DMS79 (cell line): ENCODE measurements around the gene GNS.
"Not testable (repeated sequence)": the region's sequence is repeated elsewhere in the genome, so short reads cannot be mapped to it uniquely, and the experiment has no call there.

Source experiments
- DNase-seq: peaks from one replicate; lab custom pipeline; 2025; lab: John Stamatoyannopoulos, UW

GNS gene

DNA sequence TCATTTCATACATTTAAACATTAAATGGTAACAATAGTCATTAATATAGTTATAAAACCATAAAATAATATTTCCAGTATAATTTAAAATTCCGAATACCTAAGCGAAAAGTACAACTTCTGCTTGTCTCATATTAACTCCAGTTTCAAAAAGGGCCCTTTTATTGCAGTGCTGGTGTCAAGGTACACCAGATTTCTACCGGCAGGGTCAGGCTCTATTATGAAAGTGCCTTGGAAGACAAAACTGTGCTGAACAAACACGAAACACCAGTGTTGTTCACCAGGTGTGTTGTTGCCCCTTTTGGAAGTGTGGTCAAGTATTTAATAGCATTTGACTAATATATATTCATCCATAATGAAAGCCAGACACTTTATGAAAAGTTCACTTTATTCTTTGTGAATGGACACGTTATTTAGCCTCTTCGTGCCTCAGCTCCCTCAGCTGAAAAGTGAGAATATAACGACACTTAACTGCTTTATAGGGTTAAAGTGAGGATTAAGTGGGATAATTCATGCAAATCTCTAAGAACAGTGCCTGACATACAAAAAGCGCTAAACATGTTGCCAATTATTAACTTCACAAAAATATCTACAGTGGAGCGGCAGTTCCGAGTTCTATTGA lies 20.3 kb upstream of the GNS start:
- DNase-seq, result no peak

DNA sequence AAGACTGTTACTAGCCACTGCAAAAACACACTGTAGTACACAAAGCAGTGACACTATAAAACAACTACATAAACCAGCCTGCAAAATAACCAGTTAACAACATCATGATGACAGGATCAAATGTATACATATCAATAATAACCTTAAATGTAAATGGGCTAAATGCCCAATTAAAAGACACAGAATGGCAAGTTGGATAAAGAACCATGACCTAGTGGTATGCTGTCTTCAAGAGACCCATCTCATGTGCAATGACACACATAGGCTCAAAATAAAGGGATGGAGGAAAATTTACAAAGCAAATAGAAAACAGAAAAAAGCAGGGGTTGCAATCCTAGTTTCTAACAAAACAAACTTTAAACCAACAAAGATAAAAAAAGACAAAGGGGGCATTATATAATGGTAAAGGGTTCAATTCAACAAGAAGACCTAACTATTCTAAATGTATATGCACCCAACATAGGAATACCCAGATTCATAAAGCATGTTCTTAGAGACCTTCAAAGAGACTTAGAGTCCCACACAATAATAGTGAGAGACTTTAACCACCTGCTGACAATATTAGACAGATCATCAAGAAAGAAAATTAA lies 16.0 kb upstream of the GNS start:
- DNase-seq, result not testable (repeated sequence)

DNA sequence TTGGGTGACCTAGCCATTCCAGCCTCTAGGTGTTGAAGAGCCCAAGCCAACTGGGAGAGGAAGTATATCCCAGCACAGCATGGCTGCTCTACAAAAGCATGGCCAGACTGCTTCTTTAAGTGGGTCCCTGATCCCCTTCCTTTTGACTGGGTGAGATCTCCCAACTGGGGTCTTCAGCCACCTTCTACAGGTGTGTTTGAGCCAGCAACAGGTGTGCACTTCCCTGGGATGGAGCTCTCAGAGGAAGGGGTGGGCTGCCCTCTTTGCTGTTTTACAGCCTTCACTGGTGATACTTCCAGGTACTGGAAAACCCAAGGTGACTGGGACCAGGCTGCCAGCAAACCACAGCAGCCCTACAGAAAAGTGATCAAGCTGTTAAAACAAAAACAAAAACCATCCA lies 14.2 kb upstream of the GNS start:
- no peak for DNase-seq

DNA sequence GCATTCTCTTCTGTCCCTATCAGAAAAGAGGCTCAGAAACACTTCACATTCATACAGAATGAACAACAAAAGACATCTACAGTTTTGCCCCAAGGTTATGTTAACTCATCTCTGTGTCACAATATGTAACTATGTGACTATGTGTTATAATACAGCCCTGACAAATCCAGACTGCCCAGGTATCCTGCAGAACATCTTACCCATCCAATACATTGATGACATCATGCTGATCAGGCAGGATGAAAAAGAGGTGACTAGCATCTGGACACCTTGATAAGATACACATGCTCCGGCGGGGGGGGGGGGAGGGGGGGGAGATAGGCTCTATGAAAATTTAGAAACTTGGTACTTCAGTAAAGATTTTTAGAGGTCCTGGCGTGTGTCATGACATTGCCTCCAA lies 8.3 kb upstream of the GNS start:
- no peak for DNase-seq

DNA sequence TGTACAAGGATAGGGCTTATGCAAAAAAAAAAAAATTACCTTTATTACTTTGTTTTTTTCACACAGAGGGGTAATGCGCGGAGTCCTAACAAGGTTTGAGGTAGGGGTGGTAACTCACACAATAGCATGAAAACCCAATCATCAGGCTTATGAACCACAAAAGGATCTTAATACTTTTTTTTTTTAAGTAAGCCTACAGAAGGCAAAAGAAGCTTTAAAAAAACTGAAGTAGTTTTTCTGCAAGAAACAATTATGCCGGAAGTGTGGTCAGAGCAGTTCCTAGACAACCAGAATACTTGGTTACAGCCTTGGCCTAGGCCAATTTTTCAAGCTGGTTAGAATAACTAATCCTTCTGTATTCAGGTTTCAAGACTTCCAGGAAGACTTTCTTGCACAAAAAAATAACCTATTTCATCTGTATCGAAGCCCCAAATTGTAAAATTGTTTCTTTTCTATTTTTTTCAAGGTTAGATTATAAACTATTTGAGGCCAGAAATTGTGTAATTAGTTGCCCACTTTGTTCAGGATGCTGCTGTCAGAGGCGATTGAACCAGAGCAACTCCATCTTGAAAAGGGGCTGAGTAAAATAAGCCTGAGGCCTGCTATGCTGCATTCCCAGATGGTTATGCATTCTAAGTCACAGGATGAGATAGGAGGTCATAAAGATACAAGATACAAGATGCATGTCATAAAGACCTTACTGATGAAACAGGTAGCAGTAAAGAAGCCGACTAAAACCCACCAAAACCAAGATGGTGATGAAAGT lies 1.8 kb upstream of the GNS start:
- DNase-seq, result no peak

DNA sequence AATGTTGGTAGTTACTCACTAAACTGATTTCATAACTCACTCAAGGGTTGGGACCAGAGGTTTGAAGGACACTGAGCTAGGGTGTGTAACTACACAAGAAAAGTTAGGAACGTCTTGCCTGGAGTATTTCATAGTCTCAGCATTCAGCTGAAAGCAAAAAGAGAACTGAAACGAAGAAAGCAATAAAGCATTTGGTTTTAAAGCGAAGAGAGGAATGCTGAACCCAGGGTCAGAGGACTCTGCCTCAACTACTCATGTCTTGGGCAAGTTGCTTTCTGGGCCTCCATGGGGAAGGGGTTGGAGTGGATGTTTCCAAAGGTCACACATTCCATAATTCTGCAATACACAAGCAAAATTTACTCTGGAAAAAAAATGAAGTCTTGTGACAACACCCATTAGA lies 1.4 kb downstream of the GNS start:
- DNase-seq, result no peak

DNA sequence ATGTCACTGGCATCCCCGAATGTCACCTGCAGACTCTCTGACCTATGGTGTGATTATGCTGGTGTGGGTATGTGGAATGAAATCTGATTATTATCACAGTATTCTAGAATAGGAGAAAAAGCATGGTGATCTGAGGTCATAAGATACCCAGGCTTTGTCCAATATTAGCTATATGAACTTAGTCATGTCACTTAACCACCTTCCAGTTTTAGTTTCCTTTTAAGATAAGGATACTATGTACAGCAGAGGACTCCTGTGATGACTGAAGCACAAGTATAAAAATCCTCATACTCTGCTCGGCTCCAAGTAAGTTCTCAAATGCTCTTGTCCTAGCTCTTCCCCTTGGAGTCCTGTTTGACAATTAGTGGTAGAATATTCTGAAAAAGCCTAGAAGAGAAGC lies 2.8 kb downstream of the GNS start:
- DNase-seq, result no peak

DNA sequence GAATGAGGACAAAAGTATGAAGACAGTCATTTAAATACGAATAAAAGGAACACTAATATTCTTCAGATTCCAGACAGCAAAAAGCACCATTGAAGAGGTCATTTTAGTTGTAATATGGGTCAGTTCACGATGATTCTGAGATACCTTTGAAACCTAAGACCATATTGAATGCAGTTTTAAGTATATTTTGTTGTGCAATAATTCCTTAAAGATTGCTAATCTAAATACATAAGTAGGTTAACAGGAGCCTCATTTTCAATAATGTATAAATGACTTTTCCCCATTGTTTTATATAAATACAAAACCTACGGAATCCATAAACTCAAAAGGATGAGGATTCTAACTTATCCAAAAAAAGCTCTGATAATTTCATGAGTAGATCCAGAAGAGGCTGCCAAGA lies 5.8 kb downstream of the GNS start:
- no peak for DNase-seq

DNA sequence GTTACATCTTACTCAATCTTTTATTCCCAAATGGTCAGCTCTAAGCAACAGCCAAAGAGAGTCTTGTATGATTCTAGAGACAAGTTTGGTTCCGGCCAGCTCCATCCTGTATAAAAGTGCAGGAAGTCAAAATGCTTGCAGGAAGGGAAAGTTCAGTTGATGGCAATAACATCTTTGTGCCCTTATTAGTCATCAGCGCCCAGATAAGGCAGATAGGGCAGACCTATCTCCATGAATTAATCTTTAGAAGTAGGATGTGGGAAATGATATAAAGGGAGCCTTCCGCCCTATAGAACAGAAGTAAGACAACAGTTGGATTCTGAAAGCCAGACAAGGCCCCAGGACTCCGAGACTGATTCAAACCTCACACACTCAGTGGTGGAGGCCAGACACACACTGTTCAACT lies 6.4 kb downstream of the GNS start:
- no peak for DNase-seq

DNA sequence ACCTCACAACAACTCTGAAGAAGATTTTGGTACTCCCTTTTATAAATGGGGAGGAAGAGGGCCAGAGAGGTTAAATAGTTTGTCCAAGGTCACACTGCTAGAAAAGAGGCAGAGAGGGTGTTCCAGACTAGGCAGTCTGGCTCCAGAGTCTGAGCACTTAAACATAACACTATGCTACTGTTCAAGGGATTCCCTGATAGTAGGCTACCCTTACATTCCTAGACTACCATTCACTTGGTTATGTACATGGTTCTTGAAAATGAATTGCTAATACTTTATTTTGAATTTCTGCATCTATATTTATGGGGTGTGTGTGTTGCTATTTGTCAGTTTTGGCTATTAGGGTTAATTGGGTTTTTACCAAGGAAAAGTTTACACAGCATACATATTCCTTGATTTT lies 7.2 kb downstream of the GNS start:
- DNase-seq, result no peak

DNA sequence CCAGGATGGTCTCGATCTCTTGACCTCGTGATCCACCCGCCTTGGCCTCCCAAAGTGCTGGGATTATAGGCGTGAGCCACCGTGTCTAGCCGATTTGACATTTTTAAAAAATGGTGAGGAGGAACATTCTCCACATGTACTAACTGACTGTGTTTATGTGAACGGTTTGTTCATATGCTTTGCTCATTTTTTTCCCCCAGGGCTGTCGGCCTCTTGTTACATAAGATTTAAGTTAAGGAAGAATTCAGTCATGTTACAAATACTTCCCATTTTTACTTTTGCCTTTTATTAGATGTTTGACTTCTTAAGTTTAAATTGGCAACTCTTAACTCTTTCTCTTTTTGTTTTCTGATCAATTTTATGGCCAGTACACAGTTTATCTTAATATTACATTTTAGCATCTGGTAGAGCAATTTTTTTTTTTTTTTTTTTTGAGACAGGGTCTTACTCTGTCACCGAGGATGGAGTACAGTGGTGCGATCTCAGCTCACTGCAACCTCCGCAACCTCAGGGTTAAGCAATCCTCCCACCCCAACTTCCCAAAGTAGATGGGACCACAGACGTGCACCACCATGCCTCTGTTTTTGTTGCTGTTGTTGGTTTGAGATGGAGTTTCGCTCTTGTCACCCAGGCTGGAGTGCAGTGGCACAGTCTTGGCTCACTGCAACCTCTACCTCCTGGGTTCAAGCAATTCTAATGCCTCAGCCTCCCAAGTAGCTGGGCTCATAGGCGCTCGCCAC lies 9.6 kb downstream of the GNS start:
- no peak for DNase-seq

DNA sequence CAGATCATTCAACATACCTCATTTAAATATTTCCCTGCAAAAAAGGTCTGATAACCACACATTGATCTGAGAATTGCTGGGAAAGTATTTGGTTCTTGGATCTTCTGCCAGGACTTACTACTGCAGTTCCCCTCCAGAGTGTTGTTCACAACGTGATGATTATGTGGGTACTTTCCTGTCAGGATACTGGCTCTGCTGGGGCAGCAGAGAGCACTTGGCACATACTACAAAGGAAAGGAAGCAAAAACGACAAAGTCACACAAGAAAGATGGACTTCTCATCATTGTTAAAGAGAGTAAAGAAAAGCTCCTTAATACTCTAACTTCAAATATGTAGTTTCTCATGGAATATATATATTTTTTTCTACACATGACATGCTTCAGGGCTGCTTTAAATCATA lies 11.5 kb downstream of the GNS start:
- DNase-seq, result no peak

DNA sequence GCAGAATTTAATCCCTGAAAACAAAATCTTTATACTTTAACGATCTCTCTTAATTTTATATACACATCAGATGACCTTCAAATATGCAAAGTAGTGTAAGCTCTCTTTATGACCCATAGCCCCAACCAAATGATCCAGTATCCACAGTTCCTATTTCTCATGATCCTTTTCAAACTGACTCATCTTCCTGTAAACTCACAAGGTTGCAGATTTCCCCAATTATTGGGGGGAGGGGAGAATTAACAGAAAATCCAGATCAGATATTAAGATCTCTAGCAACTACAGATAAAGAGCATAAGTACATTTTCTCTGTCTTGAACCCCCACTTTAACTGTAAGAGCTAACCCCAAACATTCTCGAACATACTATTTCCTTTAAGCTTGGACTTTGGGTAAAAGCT lies 12.5 kb downstream of the GNS start:
- no peak for DNase-seq

DNA sequence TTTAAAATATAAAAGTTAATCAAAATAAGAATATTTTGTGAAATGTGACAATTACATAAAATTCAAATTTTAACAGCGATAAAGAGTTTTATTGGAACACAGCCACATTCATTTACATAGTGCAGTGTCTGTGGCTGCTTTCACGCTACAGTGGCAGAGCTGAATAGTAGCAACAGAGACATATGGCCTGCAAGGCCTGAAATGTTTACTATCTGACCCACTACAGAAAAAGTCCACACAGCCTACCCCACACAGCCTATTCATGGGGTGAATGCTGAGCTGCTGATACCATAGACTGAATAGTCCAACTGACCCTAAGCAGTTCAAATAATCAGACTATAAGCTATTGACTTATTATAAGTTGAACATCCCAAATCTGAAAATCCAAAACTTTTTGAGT lies 13.2 kb downstream of the GNS start:
- no peak for DNase-seq

DNA sequence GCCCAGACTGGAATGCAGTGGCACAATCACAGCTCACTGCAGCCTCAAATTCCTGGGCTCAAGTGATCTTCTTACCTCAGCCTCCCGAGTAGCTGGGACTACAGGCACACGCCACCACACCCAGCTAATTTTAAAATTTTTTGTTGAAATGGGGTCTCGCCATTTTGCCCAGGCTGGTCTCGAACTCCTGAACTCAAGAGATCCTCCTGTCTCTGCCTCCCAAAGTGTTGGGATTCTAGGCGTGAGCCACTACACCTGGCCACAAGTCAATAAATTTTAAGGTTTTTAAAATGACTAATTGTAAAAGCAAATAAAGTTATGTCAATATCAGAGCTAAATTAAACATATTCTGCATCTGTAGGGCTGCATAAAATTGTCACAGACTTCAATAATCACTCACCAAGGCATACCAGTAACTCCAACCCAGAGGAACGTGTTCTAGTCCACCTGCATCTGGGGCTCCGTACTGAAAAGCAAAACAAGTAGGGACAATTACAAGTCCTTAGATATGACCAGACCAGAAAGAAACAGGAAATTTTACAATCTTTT lies 13.9 kb downstream of the GNS start:
- no peak for DNase-seq

DNA sequence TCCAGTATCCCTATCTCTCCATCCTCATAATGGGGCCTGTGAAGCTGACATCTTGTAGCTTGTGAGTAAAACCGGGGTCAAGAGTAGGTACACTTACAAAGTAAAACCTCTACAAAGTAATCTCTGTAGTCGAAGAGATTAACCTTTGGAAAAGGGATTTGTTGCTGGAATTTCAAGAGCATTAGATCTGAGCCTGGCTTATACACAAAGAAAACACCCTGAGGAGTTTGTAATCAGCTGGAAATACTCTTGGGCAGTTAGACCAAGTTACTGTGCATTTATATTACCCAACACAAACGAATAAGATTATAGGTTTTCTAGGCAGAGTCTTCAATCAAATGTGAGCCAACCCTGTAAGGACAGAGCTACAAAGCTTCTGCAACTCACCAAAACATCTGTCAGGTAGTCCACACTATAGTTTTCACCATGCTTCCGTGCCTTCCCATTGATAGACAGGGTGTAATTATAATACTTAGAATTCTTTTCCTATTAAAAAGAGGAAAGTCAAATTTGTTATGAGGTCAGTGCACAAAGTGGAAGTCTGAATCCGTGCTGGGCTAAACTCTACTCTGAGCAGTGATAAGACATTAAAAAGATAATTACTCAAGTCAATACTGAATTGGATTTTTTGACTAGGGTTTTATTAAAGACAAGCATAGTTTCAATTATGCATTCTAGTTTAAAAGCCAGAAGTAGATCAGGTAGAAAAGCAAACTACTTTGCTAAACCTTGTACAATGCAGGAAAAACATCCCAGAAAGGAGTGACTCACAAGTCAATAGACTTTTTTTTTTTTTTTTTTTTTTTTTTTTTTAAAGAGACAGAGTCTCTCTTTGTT lies 14.6 kb downstream of the GNS start:
- DNase-seq, result no peak

DNA sequence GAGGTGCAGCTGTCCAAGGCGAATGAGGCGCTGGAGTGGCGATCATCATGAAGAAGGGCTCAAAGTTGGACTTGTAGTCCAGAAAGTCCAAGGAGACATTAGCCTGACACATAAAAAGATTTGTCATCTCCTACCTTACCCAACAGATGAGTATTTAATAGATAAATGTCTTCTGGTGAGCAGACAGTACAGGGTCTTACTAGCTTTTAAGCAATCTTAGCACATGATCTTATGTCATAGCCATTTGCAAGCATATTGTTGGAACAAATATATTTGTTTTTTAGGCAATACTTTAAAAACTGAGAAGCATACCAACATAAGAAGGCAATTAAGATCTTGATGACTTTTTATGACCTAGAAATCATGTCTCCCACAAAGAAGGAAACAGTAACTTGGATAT lies 16.0 kb downstream of the GNS start:
- no peak for DNase-seq

DNA sequence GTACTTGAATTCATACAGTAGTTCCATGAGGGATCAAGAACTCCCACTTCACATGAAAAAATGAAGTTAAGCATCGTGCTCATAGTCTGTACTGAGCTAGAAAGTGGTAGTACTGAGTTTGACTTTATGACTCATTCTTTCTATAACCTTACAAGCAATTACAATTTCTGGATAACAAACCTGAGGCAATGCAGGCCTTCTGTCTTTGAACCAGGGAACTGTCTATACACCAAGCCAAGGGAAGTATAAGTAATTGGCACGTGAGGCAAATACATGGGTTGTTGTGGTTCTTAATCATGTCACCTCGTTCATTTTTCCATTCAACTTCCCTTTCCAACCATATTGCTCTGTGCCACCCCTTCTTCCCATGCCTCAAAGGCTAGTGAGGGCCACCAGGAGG lies 16.8 kb downstream of the GNS start:
- no peak for DNase-seq

DNA sequence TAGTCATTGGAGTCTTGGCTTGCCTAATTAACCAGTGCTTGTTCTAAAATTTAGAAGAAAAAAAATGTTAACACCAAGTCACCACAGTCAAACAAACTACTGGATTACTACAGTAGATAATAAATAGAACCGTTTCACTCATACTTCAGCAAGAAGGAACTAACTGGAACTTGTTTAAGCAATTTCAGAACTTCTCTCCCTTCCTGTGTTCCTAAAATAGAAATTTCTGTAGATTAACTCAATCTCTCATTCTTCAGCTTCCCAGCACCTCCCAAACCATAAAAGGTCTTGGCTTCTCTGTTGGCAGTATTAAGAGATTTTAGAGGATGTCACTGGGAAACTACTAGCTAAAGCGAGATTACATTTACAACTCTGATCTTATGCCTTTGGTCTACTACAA lies 18.6 kb downstream of the GNS start:
- no peak for DNase-seq

DNA sequence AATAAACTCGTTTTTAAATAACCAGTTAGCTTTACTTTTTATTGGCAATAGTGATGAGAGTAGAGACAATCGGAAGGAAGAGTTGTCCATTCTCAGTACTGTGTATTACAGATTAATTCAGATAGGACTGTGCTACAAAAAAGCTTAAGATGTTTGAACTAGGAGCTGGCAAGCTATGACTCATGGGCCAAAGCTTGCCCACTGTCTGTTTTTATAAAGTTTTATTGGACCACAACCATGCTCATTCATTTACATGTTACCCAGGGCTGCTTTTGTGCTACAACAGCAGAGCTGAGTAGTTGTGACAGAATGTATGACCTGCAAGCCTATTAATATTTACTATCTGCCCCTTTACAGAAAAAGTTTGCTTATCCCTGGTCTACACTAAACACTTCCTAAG lies 19.4 kb downstream of the GNS start:
- no peak for DNase-seq

DNA sequence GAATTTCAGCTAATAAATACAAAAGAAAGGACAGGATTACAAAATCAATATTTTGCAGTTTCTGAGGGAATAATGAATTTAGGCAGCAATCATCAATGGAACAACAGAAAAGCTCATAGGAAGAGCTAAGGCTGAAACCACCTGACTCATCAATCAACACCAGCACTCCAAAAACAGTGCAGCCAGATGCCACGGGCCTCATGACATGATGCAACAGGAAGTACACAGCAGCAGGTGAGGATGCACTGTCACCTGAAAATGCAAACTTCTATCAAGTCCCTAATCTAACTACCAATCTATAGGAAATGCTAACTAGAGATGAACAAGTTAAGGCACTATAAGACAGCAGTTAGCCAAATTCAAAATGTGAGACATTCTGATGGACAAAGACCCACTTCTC lies 21.7 kb downstream of the GNS start:
- DNase-seq, result no peak

DNA sequence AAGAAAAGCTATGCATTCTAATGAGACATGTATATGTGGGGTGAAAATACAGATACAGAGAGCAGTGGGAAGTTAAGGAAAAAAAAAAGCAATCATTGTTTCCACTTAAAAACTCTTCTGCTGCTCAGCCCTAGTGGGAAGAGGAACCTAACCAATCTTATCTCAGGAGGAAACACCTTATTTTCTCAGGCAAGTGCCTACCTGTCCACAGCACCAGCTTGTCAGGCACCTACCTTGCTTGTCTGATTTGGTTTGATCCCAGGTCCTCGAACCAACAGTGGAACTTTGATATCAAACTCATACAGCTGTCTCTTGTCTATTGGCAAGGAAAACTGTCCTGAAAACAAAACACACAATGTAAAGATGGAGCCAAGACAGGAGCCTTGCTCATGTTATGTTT lies 22.4 kb downstream of the GNS start:
- DNase-seq, result no peak
